Epidermal melanocyte (primary cell): ENCODE data around the gene WRNIP1.

Experiments used
- DNase-seq: peaks from one replicate; pipeline ENCODE4 v3.0.0; 2011; ENCODE audit warnings: low spot score; ENCODE audit not compliant: insufficient read length

WRNIP1 gene

GRCh38 chr6:2765166-2765895 is at the start of gene WRNIP1:
TSS of gene WRNIP1 (plus strand) at chr6:2765393. CDS start at chr6:2765623, 230 bp downstream.
- DNase-seq: peak; percentile 95

- no peak for DNase-seq
Measured at GRCh38 chr6:2715737-2716136, 49.5 kb upstream of the WRNIP1 start.

- no peak for DNase-seq
Measured at GRCh38 chr6:2716936-2717700, 48.1 kb upstream of the WRNIP1 start.

GRCh38 chr6:2718334-2719092 is 46.7 kb upstream of the WRNIP1 start:
- DNase-seq: no peak

- DNase-seq: no peak
Measured at GRCh38 chr6:2719093-2719455, 46.1 kb upstream of the WRNIP1 start.

- DNase-seq: no peak
Measured at GRCh38 chr6:2721219-2721618, 44.0 kb upstream of the WRNIP1 start.

- no peak for DNase-seq
Measured at GRCh38 chr6:2725364-2725988, 39.7 kb upstream of the WRNIP1 start.

- DNase-seq: no peak
Measured at GRCh38 chr6:2725999-2726567, 39.1 kb upstream of the WRNIP1 start.

- DNase-seq: no peak
Measured at GRCh38 chr6:2729921-2730320, 35.3 kb upstream of the WRNIP1 start.

- peak; percentile 68 for DNase-seq
Measured at GRCh38 chr6:2730353-2731107, 34.7 kb upstream of the WRNIP1 start.

- DNase-seq: no peak
Measured at GRCh38 chr6:2731281-2731909, 33.8 kb upstream of the WRNIP1 start.

- no peak for DNase-seq
Measured at GRCh38 chr6:2732503-2733089, 32.6 kb upstream of the WRNIP1 start.

GRCh38 chr6:2733324-2733723 is 31.9 kb upstream of the WRNIP1 start:
- DNase-seq: no peak

- no peak for DNase-seq
Measured at GRCh38 chr6:2733736-2734480, 31.3 kb upstream of the WRNIP1 start.

- no peak for DNase-seq
Measured at GRCh38 chr6:2734488-2735166, 30.6 kb upstream of the WRNIP1 start.

GRCh38 chr6:2737885-2738284 is 27.3 kb upstream of the WRNIP1 start:
- DNase-seq: no peak

GRCh38 chr6:2738373-2738979 is 26.7 kb upstream of the WRNIP1 start:
- no peak for DNase-seq

- DNase-seq: no peak
Measured at GRCh38 chr6:2739335-2739734, 25.9 kb upstream of the WRNIP1 start.
